Effector memory CD4-positive, alpha-beta T cell (primary cell): ENCODE data around the gene KHDRBS2.

ENCODE experiments used
- DNase-seq, 3 donors: peaks; one replicate each; pipeline ENCODE4 v3.0.0-alpha.2; 2020
- H3K27ac ChIP-seq: 2 replicates; pipeline ENCODE4 v1.7.0; 2013; ENCODE audit warnings: mild to moderate bottlenecking, low read length, moderate library complexity; ENCODE audit not compliant: insufficient read depth, poor library complexity, severe bottlenecking
- H3K27me3 ChIP-seq: replicated peaks from 2 replicates; pipeline ENCODE4 v1.7.0; 2013; ENCODE audit warnings: mild to moderate bottlenecking, low read length; ENCODE audit not compliant: insufficient read depth, control insufficient read depth, poor library complexity, severe bottlenecking
- H3K36me3 ChIP-seq: 2 replicates; pipeline ENCODE4 v1.7.0; 2013; ENCODE audit warnings: mild to moderate bottlenecking, low read length, moderate library complexity; ENCODE audit not compliant: control insufficient read depth, insufficient read depth
- H3K4me1 ChIP-seq: 2 replicates; pipeline ENCODE4 v1.7.0; 2013; ENCODE audit warnings: low read length, mild to moderate bottlenecking; ENCODE audit not compliant: control insufficient read depth, insufficient read depth, poor library complexity, severe bottlenecking
- H3K4me3 ChIP-seq: 2 replicates; pipeline ENCODE4 v1.7.0; 2013; ENCODE audit warnings: low read length, low read depth, mild to moderate bottlenecking; ENCODE audit not compliant: insufficient read depth, poor library complexity, severe bottlenecking
- H3K9me3 ChIP-seq: 2 replicates; pipeline ENCODE4 v1.7.0; 2013; ENCODE audit warnings: mild to moderate bottlenecking, low read length, moderate library complexity; ENCODE audit not compliant: control insufficient read depth

KHDRBS2 gene

DNA sequence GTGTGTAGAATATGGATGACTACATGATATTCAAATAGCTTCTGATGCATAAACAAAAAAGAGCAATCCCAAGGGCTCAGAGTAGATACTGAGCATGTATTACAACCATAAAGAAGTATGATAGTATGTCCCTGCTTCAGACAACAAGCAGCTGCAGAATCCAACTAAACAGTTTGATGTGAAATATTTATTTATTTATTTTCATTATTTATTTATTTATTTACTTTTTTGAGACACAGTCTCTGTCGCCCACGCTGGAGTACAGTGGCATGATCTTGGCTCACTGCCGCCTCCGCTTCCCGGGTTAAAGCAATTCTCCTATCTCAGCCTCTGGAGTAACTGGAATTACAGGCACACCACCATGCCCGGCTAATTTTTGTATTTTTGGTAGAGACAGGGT, 384.3 kb downstream of the KHDRBS2 start:
- Histone ChIP-seq H3K4me3 (no peak overlapping the region), H3K36me3 (no peaks in the 10 kb centered on the region), H3K9me3 (peaks cover 3% of the 10 kb centered on the region), H3K27me3 (no peaks in the 10 kb centered on the region), H3K27ac (no peak overlapping the region), H3K4me1 (no peaks in the 10 kb centered on the region)
- DNase-seq: no peak

- Histone ChIP-seq H3K27ac (no peak overlapping the region), H3K36me3 (no peaks in the 10 kb centered on the region), H3K4me3 (no peak overlapping the region), H3K9me3 (peaks cover 3% of the 10 kb centered on the region), H3K27me3 (no peaks in the 10 kb centered on the region), H3K4me1 (no peaks in the 10 kb centered on the region)
- DNase-seq: no peak
Measured at GRCh38 chr6:61894536-61894935, 391.5 kb downstream of the KHDRBS2 start.

- no peaks in the 10 kb centered on the region for H3K36me3 ChIP-seq
Measured at GRCh38 chr6:61887423-61887822, 398.6 kb downstream of the KHDRBS2 start.

DNA sequence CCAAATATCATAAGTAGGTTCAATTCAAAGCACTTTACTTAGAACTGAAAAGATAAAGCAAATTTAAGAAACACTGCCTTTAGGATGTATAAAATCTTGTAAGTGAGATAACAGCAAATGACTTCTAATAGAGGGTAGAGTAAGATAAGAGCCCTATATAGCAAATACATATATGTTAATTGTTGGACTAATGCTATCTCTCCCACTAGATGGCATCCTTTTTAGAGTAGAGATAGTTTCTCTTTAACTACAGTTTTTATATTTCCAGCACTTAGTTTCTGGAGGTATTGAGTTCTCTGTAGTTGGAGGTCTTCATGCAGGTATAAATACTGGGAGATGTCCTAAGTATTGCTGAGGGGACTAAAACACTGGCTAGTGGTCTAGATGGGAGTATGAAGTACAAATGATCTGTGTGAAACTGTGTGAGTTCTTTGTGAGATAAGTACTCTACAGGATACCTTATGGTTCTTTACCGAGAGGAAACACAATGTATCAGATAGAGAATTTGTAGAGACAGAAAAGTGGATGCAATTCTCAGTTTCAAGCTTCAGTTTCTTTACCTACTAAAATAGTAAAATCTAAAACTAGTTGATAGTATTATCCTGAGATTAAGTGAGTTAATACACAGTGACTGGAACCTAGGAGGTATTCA, 399.3 kb downstream of the KHDRBS2 start:
- Histone ChIP-seq H3K9me3 (no peaks in the 10 kb centered on the region), H3K4me1 (no peaks in the 10 kb centered on the region), H3K4me3 (no peak overlapping the region), H3K36me3 (no peaks in the 10 kb centered on the region), H3K27me3 (no peaks in the 10 kb centered on the region), H3K27ac (no peak overlapping the region)
- DNase-seq: no peak

More at GRCh38 chr6:61887423-61887822, 398.6 kb downstream of the KHDRBS2 start:
- H3K4me3 ChIP-seq: no peak overlapping the region
- no peaks in the 10 kb centered on the region for H3K9me3 ChIP-seq
- H3K4me1 ChIP-seq: no peaks in the 10 kb centered on the region
- no peaks in the 10 kb centered on the region for H3K27me3 ChIP-seq
- no peak for DNase-seq
- H3K27ac ChIP-seq: no peak overlapping the region

DNA sequence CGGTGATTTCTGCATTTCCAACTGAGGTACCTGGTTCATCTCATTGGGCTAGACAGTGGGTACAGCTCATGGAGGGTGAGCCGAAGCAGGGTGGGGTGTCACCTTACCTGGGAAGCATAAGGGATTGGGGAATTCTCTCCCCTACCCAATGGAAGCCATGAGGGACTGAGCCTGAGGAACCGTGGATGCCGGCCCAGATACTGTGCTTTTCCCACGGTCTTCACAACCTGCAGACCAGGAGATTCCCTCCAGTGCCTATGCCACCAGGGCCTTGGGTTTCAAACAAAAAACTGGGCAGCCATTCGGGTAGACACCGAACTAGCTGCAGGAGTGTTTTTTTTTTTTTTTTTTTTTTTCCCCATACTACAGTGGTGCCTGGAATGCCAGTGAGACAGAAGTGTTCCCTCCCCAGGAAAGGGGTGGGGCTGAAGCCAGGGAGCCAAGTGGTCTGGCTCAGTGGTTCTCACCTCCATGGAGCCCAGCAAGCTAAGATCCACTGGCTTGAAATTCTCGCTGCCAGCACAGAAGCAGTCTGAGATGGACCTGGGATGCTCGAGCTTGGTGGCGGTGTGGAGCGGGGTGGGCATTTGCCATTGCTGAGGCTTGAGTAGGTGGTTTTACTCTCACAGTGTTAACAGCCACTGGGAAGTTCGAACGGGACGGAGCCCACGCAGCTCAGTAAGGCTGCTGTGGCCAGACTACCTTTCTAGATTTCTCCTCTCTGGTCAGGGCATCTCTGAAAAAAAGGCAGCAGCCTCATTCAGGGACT, 416.2 kb downstream of the KHDRBS2 start:
- no peaks in the 10 kb centered on the region for H3K27me3 ChIP-seq
- H3K36me3 ChIP-seq: no peaks in the 10 kb centered on the region
- no peaks in the 10 kb centered on the region for H3K9me3 ChIP-seq

GRCh38 chr6:61868507-61869080, 417.4 kb downstream of the KHDRBS2 start:
- DNase-seq: no peak
- Histone ChIP-seq H3K9me3 (no peaks in the 10 kb centered on the region), H3K27ac (no peak overlapping the region), H3K4me3 (no peak overlapping the region), H3K4me1 (no peaks in the 10 kb centered on the region), H3K27me3 (no peaks in the 10 kb centered on the region), H3K36me3 (no peaks in the 10 kb centered on the region)

More for the DNA sequence above, 416.2 kb downstream of the KHDRBS2 start:
- DNase-seq: no peak
- H3K4me3 ChIP-seq: no peak overlapping the region
- no peaks in the 10 kb centered on the region for H3K4me1 ChIP-seq
- H3K27ac ChIP-seq: no peak overlapping the region

DNA sequence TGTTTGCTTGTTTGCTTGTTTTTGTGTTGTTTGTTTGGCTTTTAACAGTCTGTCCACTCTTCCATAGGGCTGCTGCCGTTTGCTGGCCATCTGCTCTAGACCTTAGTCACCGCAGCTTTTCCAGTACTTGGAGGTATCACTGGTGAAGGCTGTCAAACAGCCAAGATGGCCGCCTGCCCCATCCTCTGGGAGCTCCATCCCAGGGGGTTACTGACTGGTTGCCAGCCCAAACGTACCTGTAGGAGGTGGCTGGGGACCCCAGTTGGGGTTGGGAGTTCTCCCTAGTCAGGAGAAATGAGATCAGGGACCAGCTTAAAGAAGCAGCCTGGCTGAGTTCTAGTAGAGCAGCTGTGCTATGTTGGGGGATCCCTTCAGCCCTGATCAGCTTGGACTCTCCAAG, 418.4 kb downstream of the KHDRBS2 start:
- Histone ChIP-seq H3K27me3 (no peaks in the 10 kb centered on the region), H3K4me3 (no peak overlapping the region), H3K36me3 (no peaks in the 10 kb centered on the region), H3K27ac (no peak overlapping the region), H3K4me1 (no peaks in the 10 kb centered on the region), H3K9me3 (no peaks in the 10 kb centered on the region)
- DNase-seq: no peak

GRCh38 chr6:61857541-61857940, 428.5 kb downstream of the KHDRBS2 start:
- Histone ChIP-seq H3K27ac (no peak overlapping the region), H3K9me3 (no peaks in the 10 kb centered on the region), H3K36me3 (no peaks in the 10 kb centered on the region), H3K4me3 (no peak overlapping the region), H3K27me3 (no peaks in the 10 kb centered on the region), H3K4me1 (no peaks in the 10 kb centered on the region)
- DNase-seq: no peak

GRCh38 chr6:61841958-61842357, 444.1 kb downstream of the KHDRBS2 start:
- no peaks in the 10 kb centered on the region for H3K27me3 ChIP-seq
- no peak overlapping the region for H3K27ac ChIP-seq
- H3K4me3 ChIP-seq: no peak overlapping the region
- no peaks in the 10 kb centered on the region for H3K4me1 ChIP-seq
- no peak for DNase-seq
- no peaks in the 10 kb centered on the region for H3K9me3 ChIP-seq
- no peaks in the 10 kb centered on the region for H3K36me3 ChIP-seq

- no peak overlapping the region for H3K27ac ChIP-seq
- H3K9me3 ChIP-seq: no peaks in the 10 kb centered on the region
- H3K27me3 ChIP-seq: no peaks in the 10 kb centered on the region
- no peak for DNase-seq
- H3K4me1 ChIP-seq: no peaks in the 10 kb centered on the region
- no peak overlapping the region for H3K4me3 ChIP-seq
- H3K36me3 ChIP-seq: no peaks in the 10 kb centered on the region
Measured at GRCh38 chr6:61835237-61835636, 450.8 kb downstream of the KHDRBS2 start.
